GM21723 (cell line): Measurements from ENCODE around the gene FAM78A.
"Not testable (repeated sequence)": the region's sequence is repeated elsewhere in the genome, so short reads cannot be mapped to it uniquely, and the experiment has no call there.

ENCODE experiments used
- ATAC-seq: cut with Tn5 transposase; IDR thresholded peaks from one replicate; pipeline ENCODE4 v1.9.1; 2021; ENCODE audit warnings: mild to moderate bottlenecking, moderate library complexity; ENCODE audit not compliant: unreplicated experiment

Gene FAM78A

DNA sequence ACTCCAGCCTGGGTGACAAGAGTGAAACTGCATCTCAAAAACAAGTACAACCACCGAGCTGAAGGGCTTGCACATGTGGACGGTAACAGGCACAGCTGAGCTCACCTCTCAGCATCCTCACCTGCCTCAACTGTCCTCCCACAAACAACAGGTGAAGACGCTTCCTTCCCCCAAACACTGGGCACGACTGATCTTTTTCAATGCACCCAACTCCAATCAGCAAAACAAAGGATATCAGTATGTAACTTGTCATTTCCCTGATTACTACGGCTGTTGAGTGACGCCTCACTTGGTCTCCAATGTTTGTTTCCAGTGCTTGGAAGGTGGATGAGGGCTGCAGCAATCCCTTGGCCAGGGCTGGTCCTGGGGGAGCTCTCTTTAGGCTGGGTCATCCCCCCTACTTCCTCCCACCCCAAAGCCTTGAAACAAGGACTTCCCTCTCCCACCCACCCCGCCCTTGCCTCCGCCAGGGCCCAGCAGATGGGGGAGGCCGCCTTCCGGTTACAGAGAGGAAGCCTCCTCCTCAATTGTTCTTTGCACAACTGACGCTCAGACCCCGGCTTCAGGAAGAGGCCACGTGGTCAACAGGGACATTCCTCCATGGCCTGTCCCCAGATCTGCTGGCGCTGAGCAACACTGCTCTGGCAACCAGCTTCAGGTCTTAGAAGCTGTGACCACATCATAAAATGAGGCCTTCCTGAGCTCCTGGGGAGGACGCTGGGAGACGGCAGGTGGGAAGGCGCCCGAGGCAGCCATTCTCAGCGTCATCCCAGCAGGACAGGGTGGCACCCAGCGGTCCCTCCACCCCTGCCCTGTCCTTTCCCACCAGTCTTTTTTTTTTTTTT lies 5.9 kb downstream of the FAM78A start:
- no peak for ATAC-seq

DNA sequence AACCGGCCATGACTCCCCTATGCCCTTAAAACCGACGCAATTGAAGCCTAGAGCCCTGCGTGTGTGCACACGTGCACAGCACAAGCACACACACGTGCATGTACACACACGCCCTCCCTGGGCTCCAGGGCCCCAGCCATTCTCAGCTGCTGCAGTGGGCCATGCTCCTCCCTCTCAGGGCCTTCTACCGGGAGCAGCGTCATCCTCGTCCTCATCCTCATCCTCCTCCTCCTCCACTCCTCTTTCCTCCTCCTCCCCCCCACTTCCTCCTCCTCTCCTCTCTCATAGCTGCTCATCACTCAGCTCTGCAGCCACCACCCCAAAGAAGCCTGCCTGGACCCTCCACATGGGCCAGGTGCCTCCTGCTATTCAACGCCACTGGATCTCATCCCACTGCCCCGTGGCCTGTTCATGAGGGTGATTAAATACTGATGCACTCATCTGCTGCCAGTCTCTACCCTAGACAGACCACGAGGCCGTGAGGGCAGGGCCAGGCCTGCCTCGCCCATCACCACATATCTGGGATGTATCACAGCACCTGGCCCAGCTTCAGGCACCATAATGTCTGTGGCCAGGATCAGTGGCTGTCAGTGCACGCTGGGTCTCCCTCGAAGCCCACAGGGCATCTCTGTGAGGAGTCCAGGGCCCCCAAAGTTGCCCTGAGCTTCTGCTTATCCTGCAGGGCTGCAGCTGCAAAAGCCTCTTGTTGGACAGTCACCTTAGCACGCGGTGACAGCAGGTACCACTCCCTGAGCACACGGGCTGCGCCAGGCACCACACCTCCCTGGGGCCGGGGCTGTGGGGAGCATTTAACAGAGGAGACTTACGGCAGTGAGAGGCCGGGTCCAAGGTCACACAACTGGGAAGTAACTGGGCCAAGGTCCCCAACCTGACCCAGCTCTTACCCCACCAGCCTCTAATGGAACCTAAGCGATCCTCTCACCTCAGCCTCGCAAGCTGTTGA lies 9.8 kb downstream of the FAM78A start:
- no peak for ATAC-seq

DNA sequence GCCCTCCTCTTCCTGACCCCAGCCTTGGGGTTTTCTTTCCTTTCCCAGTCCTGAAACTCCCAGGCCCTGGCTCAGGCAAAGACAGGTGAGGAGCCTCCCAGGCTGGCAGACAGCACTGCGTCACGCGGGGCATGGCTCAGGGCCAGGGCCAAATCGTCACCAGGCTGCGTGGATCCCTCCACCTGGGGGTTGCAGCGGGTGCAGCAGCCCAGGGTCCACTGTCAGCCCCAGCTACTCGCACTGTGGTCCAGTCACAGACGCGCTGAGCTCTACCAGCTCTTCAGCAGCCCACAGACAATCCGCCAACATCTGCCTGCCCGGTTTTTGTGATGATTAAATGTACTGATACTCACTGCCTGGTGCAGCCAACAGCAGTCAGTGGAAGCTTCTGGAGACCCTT lies 12.1 kb downstream of the FAM78A start:
- ATAC-seq, result no peak

DNA sequence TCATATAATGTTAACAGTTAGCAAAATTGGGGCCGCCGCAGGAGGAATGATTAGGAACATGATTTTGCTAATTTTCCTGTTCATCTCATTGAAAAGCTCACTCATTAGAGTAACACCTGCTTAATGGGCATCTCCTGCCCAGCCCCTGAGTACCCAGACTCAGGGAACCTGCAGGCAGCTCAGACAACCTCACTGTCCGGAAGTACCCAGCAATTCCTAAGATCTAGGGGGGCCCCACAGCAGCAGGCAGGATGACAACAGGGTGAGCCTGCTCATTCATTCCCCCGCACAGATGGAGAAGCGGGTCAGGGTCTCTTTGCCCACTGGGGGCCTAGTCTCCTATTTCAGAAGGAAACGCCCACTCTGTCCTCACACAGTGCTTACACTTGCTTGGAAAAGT lies 12.6 kb downstream of the FAM78A start:
- no peak for ATAC-seq

DNA sequence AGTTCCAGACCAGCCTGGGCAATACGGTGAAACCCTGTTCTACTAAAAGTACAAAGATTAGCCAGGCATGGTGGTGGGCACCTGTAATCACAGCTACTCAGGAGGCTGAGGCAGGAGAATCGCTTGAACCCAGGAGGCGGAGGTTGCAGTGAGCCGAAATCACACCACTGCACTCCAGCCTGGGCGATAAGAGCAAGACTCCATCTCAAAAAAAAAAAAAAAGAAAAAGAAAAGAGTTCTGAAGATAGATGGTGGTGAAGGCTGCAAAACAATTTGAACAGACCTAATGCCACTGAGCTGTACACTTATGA lies 13.3 kb downstream of the FAM78A start:
- ATAC-seq, result not testable (repeated sequence)

DNA sequence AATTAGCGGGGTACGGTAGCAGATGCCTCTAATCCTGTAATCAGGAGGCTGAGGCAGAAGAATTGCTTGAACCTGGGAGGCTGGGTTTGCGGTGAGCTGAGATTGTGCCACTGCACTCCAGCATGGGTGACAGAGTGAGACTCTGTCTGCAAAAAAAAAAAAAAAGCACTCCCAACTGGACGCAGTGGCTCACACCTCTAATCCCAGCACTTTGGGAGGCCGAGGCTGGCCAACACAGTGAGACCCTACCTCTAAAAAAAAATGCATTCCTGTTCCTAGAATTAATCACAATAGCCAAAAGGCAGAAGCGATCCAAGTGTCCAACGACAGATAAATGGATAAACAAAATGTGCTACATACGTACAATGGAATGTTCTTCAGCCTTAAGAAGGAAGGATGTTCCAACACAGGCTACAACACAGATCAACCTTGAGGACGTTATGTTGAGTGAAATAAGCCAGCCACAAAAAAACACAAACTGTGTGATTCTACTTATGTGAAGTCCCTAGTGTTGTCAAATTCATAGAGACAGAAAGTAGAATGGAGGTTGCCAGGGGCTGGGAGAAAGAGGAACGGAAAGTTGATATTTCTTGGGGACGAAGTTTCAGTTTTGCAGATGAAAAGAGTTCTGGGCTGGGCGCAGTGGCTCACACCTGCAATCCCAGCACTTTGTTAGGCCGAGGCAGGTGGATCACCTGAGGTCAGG lies 13.8 kb downstream of the FAM78A start:
- no peak for ATAC-seq

DNA sequence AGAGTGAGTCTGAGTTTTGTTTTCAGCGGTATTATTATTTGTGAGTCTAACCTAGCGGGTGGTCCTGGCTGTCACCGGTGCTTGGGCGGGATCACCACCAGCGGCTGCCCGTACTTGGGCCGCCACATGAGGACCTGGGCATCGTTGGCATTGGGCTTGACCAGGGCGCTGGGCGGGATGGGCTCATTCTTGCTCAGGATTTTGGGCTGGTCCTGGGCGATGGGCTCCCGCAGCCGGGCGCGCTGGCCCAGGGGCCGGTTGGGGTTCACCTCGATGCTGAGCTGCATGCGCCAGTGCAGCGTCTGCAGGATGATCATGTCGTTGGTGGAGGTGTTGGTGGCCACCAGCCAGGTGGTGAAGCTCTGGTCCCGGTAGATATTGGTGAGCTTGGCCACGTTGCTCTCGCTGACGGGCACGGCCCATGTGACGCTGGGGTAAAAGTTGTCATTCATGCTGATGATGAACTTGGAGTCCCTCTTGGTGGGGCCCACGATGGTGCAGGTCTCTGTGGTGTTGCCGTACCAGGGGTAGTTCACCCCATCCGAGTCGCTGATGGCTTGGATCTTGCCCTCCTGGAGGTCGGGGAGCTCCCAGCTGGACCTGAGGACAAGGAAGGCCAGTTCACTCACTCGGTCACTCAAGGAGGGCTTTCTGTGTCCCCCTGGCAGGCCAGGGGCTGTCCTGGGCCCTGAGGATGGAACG lies 15.4 kb downstream of the FAM78A start:
- ATAC-seq, result no peak

DNA sequence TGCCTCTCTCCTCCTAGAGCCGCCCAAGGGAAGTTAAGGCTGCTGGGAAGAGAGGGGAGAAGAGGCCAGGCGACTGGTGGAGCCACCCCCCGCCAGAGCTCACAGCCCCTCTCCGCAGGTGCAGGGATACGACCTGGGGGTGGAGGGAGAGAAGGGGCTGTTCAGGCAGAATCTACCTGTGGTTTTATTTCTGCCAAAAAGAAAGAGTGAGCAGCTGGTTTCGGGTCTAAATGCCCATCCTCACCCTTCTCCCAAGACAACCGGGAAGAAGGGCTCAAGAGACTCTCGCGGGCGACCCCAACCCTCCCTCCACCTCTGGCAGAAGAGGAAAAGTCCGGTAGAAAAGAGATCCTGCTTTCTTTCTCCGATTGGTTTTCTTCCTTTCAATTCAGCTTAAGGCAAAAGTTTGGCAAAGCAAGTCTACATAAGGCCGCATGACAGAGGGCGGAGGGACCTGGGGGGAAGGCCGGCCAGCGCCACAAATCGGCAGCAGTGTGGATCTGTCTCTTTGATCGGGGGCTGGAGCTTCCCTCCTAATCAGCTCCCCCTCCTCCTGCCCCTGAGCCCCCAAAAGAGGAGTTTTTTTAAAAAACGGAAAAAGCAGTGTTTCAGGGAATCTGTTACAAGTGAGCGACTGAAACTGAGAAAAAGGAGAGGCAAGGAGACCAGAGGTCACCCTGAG lies 16.3 kb downstream of the FAM78A start:
- ATAC-seq, result no peak

DNA sequence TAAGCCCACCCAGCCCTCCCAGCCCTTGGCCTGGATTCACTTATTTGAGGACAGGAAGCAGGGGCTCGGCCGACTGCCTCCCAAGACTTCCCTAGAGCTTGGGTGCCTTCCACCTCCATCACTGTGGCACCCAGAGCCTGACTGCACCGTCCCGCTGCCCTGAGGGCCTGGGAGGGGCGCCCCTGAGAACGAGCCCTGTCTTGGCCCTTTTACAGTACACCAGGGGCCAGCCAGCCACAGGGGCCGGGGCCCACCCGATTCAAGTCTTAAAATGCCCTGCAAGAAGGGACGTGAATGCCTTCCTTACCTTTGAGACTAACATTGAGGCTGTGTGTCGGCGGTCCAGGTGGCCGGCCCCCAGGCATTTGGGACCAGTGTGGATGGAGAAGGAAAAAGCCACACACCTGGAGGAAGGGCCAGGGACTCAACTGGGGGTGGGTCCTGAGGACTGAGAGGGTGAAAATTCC lies 16.8 kb downstream of the FAM78A start:
- ATAC-seq, result no peak

DNA sequence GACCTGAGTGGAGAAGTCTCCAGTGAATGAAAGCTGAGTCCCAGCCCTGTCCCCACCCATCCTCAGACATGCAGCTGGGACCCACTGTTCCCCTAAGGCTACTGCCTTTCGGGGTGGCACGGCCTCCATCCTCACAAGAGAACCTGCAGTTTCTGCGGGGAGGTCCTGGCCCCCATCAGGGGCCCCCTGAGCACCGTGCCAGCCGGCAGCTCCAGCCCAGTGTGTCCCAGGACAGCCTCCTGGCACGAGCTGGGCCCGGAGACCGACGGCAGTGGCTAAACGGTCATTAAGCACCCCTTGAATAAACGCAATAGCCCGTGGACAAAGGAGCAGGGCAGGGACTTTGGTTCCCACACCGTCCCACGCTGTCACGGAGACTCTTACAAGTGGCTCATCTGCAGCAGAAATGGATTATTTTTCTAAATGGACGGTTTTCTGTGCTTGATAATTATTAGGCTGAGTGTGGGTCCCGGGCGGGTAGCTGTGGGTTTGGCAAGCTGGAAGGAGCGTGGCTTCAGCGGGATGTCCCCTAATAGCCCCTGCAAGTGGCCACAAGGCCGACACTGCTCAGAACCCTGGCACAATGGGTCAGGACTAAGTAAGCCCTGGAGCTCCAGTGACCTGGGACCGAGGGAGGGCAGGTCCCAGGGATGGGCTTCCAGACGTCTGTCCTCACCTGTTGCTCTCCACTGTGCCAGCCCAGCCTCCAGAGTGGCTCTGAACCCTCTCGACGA lies 17.4 kb downstream of the FAM78A start:
- ATAC-seq, result no peak

DNA sequence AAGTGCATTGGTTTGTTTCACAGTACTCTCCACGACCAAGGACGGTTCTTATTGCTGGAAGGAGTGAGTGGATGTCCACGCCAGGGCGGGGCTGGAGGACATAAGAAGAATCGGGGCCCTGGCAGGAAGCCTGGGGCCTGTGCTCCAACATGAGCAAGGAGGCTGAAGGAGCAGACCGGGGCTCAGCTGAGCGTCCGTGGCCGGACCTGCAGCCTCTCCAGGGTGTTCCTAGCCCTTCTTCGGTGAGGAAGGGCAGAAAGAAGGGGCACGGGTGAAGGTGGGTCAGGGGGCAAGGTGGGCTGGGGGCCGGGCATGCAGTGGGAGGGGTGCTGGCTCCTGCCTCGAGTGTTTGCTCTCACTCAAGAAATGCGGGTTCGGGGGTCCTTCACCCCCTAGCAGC lies 18.1 kb downstream of the FAM78A start:
- no peak for ATAC-seq

DNA sequence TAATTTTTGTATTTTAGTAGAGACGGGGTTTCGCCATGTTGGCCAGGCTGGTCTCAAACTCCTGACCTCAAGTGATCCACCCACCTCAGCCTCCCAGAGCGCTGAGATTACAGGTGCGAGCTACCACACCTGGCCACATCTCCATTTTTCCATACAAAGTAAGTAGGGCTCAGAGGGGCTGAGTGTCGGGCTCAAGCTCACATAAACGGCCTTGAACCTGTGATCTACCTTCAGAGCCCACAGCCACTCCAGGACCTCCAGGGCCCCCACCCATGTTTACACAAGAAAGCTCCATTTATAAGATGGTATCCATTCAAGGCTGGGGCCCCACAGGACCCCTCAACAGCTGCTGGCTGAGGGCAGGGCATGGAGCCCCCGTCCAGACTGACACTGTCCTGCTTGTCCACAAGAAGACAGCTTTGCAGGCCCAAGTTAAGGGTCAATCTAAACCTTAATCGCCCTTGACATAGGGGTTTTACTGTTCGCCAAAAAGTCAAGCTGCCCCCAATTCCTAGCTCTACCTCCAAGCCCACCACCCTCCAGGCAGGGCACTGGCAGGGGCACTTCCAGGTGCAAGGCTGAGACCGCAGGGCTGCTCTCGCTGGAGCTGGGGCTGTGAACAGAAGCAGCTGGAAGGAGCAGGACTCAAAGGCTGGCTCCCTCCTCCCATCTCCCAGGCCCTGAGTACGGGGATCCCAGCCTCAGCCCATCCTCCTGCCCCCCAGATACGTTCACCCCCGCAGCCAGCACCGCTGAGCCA lies 18.9 kb downstream of the FAM78A start:
- no peak for ATAC-seq

DNA sequence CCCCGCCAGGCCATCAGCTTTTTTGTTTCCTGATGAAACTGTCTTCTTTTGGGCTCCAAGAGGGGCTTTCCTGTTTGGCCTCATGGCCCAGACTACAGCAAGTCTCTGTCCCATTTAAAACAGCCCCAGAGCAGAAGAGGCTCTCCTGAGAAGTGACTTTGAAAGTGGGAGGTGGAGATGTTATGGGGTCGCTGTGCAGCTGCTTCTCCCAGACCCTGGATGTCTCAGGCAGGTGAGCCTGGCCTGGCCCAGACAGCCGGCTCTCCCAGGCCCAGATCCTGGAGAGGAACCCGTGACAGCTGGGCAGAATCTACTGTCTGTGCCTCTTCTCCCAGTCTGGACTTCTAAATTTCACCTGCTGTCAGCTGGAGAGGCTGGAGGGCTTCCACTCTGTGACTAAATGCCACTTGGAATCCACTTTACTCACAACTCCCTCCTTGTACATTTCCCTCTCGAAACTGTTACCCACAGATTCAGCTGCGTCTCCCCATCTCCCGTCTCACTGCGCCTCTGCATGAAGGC lies 20.6 kb downstream of the FAM78A start:
- ATAC-seq, result no peak

DNA sequence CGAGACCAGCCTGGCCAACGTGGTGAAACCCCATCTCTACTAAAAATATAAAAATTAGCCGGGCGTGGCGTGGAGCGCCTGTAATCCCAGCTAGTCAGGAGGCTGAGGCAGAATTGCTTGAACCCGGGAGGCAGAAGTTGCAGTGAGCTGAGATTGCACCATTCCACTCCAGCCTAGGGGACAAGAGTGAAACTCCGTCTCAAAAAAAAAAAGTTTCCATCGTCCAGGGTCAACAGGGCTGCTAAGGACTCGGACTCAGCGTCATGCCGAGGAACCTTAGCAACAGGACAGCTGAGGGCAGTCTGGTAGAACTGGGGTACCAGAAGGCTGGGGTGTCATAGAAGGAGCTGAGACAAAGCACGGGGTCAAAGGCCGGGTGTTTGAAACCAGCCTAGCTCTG lies 21.7 kb downstream of the FAM78A start:
- no peak for ATAC-seq

DNA sequence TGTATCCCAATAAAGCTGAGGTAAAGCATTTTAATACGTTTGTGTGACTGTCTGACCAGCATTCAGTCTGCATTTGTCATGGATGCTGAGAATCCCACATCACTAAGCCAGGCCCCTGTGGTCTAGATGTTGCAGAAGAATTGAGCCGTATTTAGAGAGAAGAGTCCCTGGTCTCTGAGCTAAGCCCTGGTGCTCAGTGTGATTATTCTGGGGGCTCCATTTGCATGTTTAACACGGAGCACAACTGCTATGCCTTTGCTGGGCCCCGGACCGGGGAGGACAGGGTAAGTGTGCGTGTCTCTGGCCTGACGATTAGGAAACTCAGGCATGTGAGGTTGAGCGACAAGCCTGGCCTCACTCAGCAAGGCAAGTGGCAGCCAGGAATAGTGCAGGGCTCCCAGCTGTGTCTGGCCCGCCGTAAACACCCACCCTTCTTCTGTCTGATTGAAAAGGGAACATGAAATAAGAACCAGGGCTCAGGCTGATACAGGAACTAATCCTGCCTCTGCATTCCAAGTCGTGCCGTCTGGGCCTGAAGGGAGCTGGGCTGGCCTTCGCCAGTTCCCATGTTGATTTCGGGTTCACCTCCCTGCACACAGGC lies 22.3 kb downstream of the FAM78A start:
- no peak for ATAC-seq

DNA sequence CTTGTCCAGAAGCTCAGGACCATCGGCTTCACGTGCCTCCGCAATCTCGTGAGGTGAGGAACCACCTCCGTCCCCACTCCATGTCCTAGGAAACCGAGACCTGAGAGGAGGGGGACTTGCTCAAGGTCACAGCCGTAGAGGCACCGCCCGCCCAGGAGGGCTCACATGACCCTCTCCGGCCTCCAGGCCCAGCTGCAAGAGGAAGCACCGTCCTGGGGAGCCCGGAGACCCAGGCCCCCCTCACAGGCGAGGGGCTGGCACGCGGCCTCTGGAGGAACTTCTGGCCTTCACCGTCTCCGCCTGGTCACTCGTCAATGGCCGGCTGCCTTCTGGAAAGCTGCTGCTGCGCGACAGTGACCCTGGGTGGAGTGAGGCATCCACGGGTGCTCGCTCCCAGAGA lies 24.2 kb downstream of the FAM78A start:
- ATAC-seq, result no peak

DNA sequence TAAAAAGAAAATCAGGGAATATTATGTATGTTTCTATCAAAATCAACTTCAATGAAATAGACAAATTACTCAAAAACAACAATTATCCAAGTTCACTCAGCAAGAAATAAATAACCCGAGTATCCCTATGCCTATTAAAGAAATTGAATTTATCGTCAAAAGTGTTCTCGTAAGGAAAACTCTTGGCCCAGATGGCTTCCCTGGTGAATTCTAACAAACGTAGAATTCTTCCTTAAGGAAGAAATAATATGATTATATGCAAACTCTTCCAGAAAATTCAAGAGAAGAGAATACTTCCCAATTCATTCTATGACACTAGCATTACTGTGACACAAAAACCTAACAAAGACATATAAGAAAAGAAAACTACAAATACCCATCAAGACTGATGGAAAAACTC lies 29.7 kb downstream of the FAM78A start:
- ATAC-seq, result no peak

DNA sequence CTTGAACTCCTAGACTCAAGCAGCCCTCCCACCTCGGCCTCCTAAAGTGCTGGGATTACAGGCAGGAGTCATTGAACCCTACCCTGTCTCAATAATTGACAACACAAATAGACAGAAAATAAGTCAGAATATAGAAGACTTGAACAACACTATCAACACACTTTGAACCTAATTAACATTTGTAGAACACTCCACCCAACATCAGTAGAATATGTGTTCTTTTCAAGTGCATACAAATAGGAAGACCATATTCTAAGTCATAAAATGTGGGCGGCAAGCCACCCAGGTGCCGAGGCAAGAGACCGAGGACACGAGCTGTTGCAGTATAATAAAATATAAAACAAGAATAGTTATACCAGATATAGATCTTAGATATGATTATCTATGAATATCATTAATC lies 32.0 kb downstream of the FAM78A start:
- not testable (repeated sequence) for ATAC-seq
